ENCODE data around the gene KRT76. TPM values are rescaled to one million over a fixed set of nuclear protein-coding genes. Genes with fewer than 3 reads are reported as not detected.

Gene KRT76
- total RNA-seq, 1 experiment from 2014 or later, result not detected

GRCh38 chr12:52825961-52826360, 48.8 kb upstream of the KRT76 start:
- Histone ChIP-seq H3K27me3 (ENCODE audit: insufficient read depth, low read length) (no peaks in the 10 kb centered on the region), H2BK20ac (ENCODE audit: low read depth, low read length, poor library complexity, severe bottlenecking) (no peak overlapping the region), H3K23me2 (ENCODE audit: insufficient read length, low read depth, low read length, poor library complexity, severe bottlenecking) (no peaks in the 10 kb centered on the region), H4K20me1 (ENCODE audit: control insufficient read depth, insufficient read depth, insufficient read length) (no peaks in the 10 kb centered on the region), H2AFZ (ENCODE audit: low read length) (no peak overlapping the region), H3K4me1 (ENCODE audit: insufficient read depth, low read length) (peaks cover 5% of the 10 kb centered on the region; the same call in 1 of the 2 replicates), H2BK15ac (ENCODE audit: low read depth, low read length) (no peak overlapping the region), H3K14ac (ENCODE audit: insufficient read depth, low read length) (no peak overlapping the region), H3K18ac (ENCODE audit: insufficient read length, low read depth, low read length) (no peak overlapping the region), H2BK12ac (ENCODE audit: insufficient read length, low read depth, low read length) (no peak overlapping the region), H4K91ac (ENCODE audit: insufficient read length, low read depth, low read length) (no peak overlapping the region), H3K27ac (ENCODE audit: insufficient read length, low read depth, low read length) (no peak overlapping the region), H3K4ac (ENCODE audit: low read depth, low read length) (no peak overlapping the region), H3K79me1 (ENCODE audit: insufficient read depth, low read depth, low read length, poor library complexity, severe bottlenecking) (no peaks in the 10 kb centered on the region), H4K5ac (ENCODE audit: insufficient read length, low read depth, low read length) (no peak overlapping the region), H3K4me2 (ENCODE audit: insufficient read depth, insufficient read length, low read length) (no peak overlapping the region), H4K8ac (replicated peaks; ENCODE audit: insufficient read length, low read depth, low read length) (no peak overlapping the region), H2BK120ac (ENCODE audit: low read depth, low read length, poor library complexity, severe bottlenecking) (no peak overlapping the region), H3T11ph (ENCODE audit: low read length) (no peak overlapping the region), H2BK5ac (ENCODE audit: insufficient read length, low read length) (no peak overlapping the region), H3K9ac (ENCODE audit: extremely low read depth, insufficient read length, low read length) (no peak overlapping the region), H3K23ac (ENCODE audit: insufficient read length, low read depth, low read length) (no peak overlapping the region), H3K9me3 (ENCODE audit: control insufficient read depth, low read depth, low read length) (no peaks in the 10 kb centered on the region), H3K56ac (ENCODE audit: insufficient read length, low read depth, low read length) (no peak overlapping the region), H2AK5ac (ENCODE audit: insufficient read length, low read length) (no peak overlapping the region), H3K79me2 (ENCODE audit: insufficient read depth, low read length) (no peaks in the 10 kb centered on the region)
- Mint-ChIP-seq H3K4me1 (peaks cover 5 to 7% of the 10 kb centered on the region in 2 experiments; a peak in 3 of 4 replicates), H3K27ac (peak overlapping the region in 1 of 3 experiments; percentile 33; a peak in 1 of 7 replicates), H3K36me3 (ENCODE audit: insufficient read depth in 1 of 3, low read depth in 3 of 3) (no peaks in the 10 kb centered on the region), H3K27me3 (ENCODE audit: low read depth) (peaks cover 2% of the 10 kb centered on the region; the same call in 1 of the 2 replicates), H3K9me3 (no peaks in the 10 kb centered on the region), H3K4me3 (no peak overlapping the region)
- DNase-seq, result no peak
- TF ChIP-seq CTCF (conservative IDR thresholded peaks at IDR 0.05), result no peak
- no CpG with 5 or more reads among the region's 4 CpGs for WGBS (ENCODE audit: extremely low coverage, insufficient read length, low lambda C conversion rate)

Measured in H9 (cell line).